Upper lobe of right lung (tissue), 1 donor: ENCODE results near the gene SPAG4. TPM values are rescaled to one million over a fixed set of nuclear protein-coding genes. Genes with fewer than 3 reads are reported as not detected.
A peak's percentile ranks its signal among the peaks of the same experiment; 100 is the strongest.

Source experiments
- ATAC-seq: fragments of 200-7000 bp; cut with Tn5 transposase; one replicate; pipeline ENCODE4 v1.9.1; 2020; ENCODE audit warnings: mild to moderate bottlenecking, moderate library complexity
- DNase-seq: peaks from one replicate; pipeline ENCODE4 v3.0.0-alpha.2; 2020
- H3K27ac ChIP-seq: fragments of 200-600 bp; one replicate; pipeline ENCODE4 v1.8.0; 2022
- H3K27me3 ChIP-seq: fragments of 200-600 bp; one replicate; pipeline ENCODE4 v1.8.0; 2022; ENCODE audit warnings: mild to moderate bottlenecking
- H3K36me3 ChIP-seq: fragments of 200-600 bp; one replicate; pipeline ENCODE4 v1.8.0; 2022
- H3K4me1 ChIP-seq: fragments of 200-600 bp; one replicate; pipeline ENCODE4 v1.8.0; 2022
- H3K4me3 ChIP-seq: fragments of 200-600 bp; one replicate; pipeline ENCODE4 v1.8.0; 2022; ENCODE audit warnings: mild to moderate bottlenecking
- H3K9me3 ChIP-seq: fragments of 200-600 bp; one replicate; pipeline ENCODE4 v1.8.0; 2022
- CTCF ChIP-seq: fragments of 200-600 bp; IDR thresholded peaks from one replicate; pipeline ENCODE4 v1.8.0; 2022; ENCODE audit warnings: antibody characterized with exemption
- intact Hi-C: fragments of 100-400 bp; cut with DNase I; formaldehyde crosslinking; loops from one replicate; pipeline ENCODE4 v1.11.0; 2022
- total RNA-seq: library from RNA; stranded (reverse); fragmentation: NEBNext Ultra II Directional; extraction: Animal tissue kit (Norgen Biotek cat#: 25700); gene quantifications from one replicate; pipeline ENCODE4 v1.2.1, GENCODE V29; 2021
- donor health status: DM: no; HTN: yes; CAD: no; lungs with severe emphysema.

Gene SPAG4
- total RNA-seq, 1 donor from 2014 or later = 2.9 TPM

- H3K36me3 ChIP-seq = no peaks in the 10 kb centered on the region
- no peak overlapping the region for H3K27ac ChIP-seq
- TF ChIP-seq CTCF = no peak
- no peaks in the 10 kb centered on the region for H3K9me3 ChIP-seq
- peaks cover 5% of the 10 kb centered on the region for H3K4me1 ChIP-seq
- H3K4me3 ChIP-seq = no peak overlapping the region
- DNase-seq = no peak
- ATAC-seq = no peak
- no peaks in the 10 kb centered on the region for H3K27me3 ChIP-seq
- intact Hi-C loops = no loop called here
Measured at GRCh38 chr20:35611482-35611881, 4.1 kb upstream of the SPAG4 start.

- DNase-seq (peak; percentile 95), ATAC-seq (peak; percentile 56)
- H3K4me1 ChIP-seq = peaks cover 23% of the 10 kb centered on the region
- TF ChIP-seq CTCF = no peak
- no peaks in the 10 kb centered on the region for H3K27me3 ChIP-seq
- intact Hi-C loops = no loop called here
- H3K36me3 ChIP-seq = peaks cover 11% of the 10 kb centered on the region
- peak overlapping the region; percentile 56 for H3K4me3 ChIP-seq
- peak overlapping the region; percentile 74 for H3K27ac ChIP-seq
- H3K9me3 ChIP-seq = no peaks in the 10 kb centered on the region
Measured at GRCh38 chr20:35616465-35617396, 1.1 kb downstream of the SPAG4 start.

- Histone ChIP-seq H3K27me3 (no peaks in the 10 kb centered on the region), H3K4me1 (peaks cover 23% of the 10 kb centered on the region), H3K36me3 (peaks cover 15% of the 10 kb centered on the region), H3K4me3 (peak overlapping the region; percentile 56), H3K27ac (peak overlapping the region; percentile 74), H3K9me3 (no peaks in the 10 kb centered on the region)
- intact Hi-C loops = no loop called here
- ATAC-seq (peak; percentile 0), DNase-seq (peak; percentile 72)
- TF ChIP-seq CTCF = peak; percentile 34
Measured at GRCh38 chr20:35617397-35618262, 2.0 kb downstream of the SPAG4 start.

- Histone ChIP-seq H3K27me3 (no peaks in the 10 kb centered on the region), H3K27ac (no peak overlapping the region), H3K9me3 (no peaks in the 10 kb centered on the region), H3K4me3 (peak overlapping the region; percentile 51), H3K36me3 (peaks cover 15% of the 10 kb centered on the region), H3K4me1 (peaks cover 23% of the 10 kb centered on the region)
- intact Hi-C loops = no loop called here
- no peak for ATAC-seq
- no peak for TF ChIP-seq CTCF
- no peak for DNase-seq
Measured at GRCh38 chr20:35618263-35619131, 2.9 kb downstream of the SPAG4 start.
